Neuronal stem cell (in vitro differentiated cells): Measurements from ENCODE around the gene TRPC4AP.
"Not testable (repeated sequence)": the region's sequence is repeated elsewhere in the genome, so short reads cannot be mapped to it uniquely, and the experiment has no call there.

Source experiments
- DNase-seq: peaks from one replicate; pipeline ENCODE4 v3.0.0-alpha.2; 2013; ENCODE audit warnings: low spot score
- H2AFZ ChIP-seq: one replicate; pipeline ENCODE4 v1.6.1; 2013; ENCODE audit warnings: mild to moderate bottlenecking, low read length, inconsistent platforms
- H2AK5ac ChIP-seq: 2 replicates; pipeline ENCODE4 v1.6.1; 2013; ENCODE audit warnings: low read depth, mild to moderate bottlenecking, inconsistent platforms, low read length, moderate library complexity, mixed read lengths
- H2BK120ac ChIP-seq: 2 replicates; pipeline ENCODE4 v1.6.1; 2013; ENCODE audit warnings: low read depth, mild to moderate bottlenecking, inconsistent platforms, low read length, moderate library complexity, mixed read lengths
- H2BK12ac ChIP-seq: one replicate; pipeline ENCODE4 v1.6.1; 2013; ENCODE audit warnings: low read length, inconsistent platforms
- H2BK15ac ChIP-seq: 2 replicates; pipeline ENCODE4 v1.6.1; 2013; ENCODE audit warnings: mild to moderate bottlenecking, low read length, inconsistent platforms, mixed read lengths
- H2BK5ac ChIP-seq: one replicate; pipeline ENCODE4 v1.6.1; 2013; ENCODE audit warnings: inconsistent platforms, mild to moderate bottlenecking, low read length, moderate library complexity
- H3K14ac ChIP-seq: one replicate; pipeline ENCODE4 v1.6.1; 2013; ENCODE audit warnings: low read length, inconsistent platforms
- H3K18ac ChIP-seq: 2 replicates; pipeline ENCODE4 v1.6.1; 2013; ENCODE audit warnings: low read length, inconsistent platforms
- H3K23ac ChIP-seq: 2 replicates; pipeline ENCODE4 v1.6.1; 2013; ENCODE audit warnings: low read depth, mild to moderate bottlenecking, mixed read lengths, low read length, inconsistent platforms; ENCODE audit not compliant: poor library complexity
- H3K27ac ChIP-seq: replicated peaks from 3 replicates; pipeline ENCODE4 v1.5.1; 2013; ENCODE audit warnings: low read length, inconsistent platforms
- H3K27me3 ChIP-seq, 3 experiments: 2 replicates each; pipeline ENCODE4 v1.6.1; 2013; ENCODE audit warnings: low read length in 3 of 3, mild to moderate bottlenecking in 2 of 3, inconsistent platforms in 1 of 3, low read depth in 1 of 3, mixed read lengths in 1 of 3, moderate library complexity in 1 of 3; ENCODE audit not compliant: control insufficient read depth in 3 of 3, insufficient read depth in 3 of 3
- H3K36me3 ChIP-seq, 2 donors: replicated peaks in 1 of 2; 2 replicates each; pipeline ENCODE4 v1.6.1; 2013; ENCODE audit warnings: low read length in 2 of 2; ENCODE audit not compliant: control insufficient read depth in 2 of 2, insufficient read depth in 2 of 2
- H3K4ac ChIP-seq: 2 replicates; pipeline ENCODE4 v1.6.1; 2013; ENCODE audit warnings: inconsistent platforms, mild to moderate bottlenecking, low read length, moderate library complexity
- H3K4me1 ChIP-seq, 2 donors: 1 replicate in 1 of 2; 2 replicates in 1 of 2; pipeline ENCODE4 v1.6.1; 2013; ENCODE audit warnings: low read length in 2 of 2, low read depth in 1 of 2; ENCODE audit not compliant: control insufficient read depth in 2 of 2, insufficient read depth in 1 of 2
- H3K4me2 ChIP-seq: one replicate; pipeline ENCODE4 v1.6.1; 2013; ENCODE audit warnings: mild to moderate bottlenecking, low read length, inconsistent platforms; ENCODE audit not compliant: insufficient read depth, poor library complexity, severe bottlenecking
- H3K4me3 ChIP-seq, 2 donors: 2 replicates each; pipeline ENCODE4 v1.5.1; 2013; ENCODE audit warnings: low read length in 2 of 2, mild to moderate bottlenecking in 2 of 2, inconsistent platforms in 1 of 2, moderate library complexity in 1 of 2
- H3K79me1 ChIP-seq: one replicate; pipeline ENCODE4 v1.6.1; 2013; ENCODE audit warnings: low read depth, mild to moderate bottlenecking, inconsistent platforms, low read length, moderate library complexity
- H3K9ac ChIP-seq: one replicate; pipeline ENCODE4 v1.6.1; 2013; ENCODE audit warnings: mild to moderate bottlenecking, low read depth, low read length, inconsistent platforms; ENCODE audit not compliant: poor library complexity
- H3K9me3 ChIP-seq, 2 donors: replicated peaks in 1 of 2; 2 replicates each; pipeline versions ENCODE3 to v1.6.1; 2013; ENCODE audit warnings: low read length in 2 of 2, mild to moderate bottlenecking in 2 of 2, inconsistent platforms in 1 of 2, low read depth in 1 of 2, mixed read lengths in 1 of 2, moderate library complexity in 1 of 2; ENCODE audit not compliant: control insufficient read depth in 2 of 2, insufficient read depth in 1 of 2
- H4K8ac ChIP-seq: one replicate; pipeline ENCODE4 v1.6.1; 2013; ENCODE audit warnings: low read depth, mild to moderate bottlenecking, inconsistent platforms, low read length, moderate library complexity
- H4K91ac ChIP-seq: one replicate; pipeline ENCODE4 v1.6.1; 2013; ENCODE audit warnings: low read length, low read depth, mild to moderate bottlenecking, inconsistent platforms; ENCODE audit not compliant: poor library complexity
- WGBS, 2 donors: extraction: QIAGEN DNeasy Blood & Tissue Kit; methylation state at CpG; one replicate each; pipeline ENCODE4 v1.1.7; 2013; ENCODE audit warnings: missing lambda C conversion rate in 2 of 2, mixed read lengths in 1 of 2; ENCODE audit not compliant: insufficient read length in 2 of 2, insufficient replicate concordance in 1 of 2; ENCODE audit errors: extremely low coverage in 2 of 2; 5-methylcytosine and 5-hydroxymethylcytosine counted together

The TRPC4AP gene

GRCh38 chr20:35052616-35053015 lies 40.0 kb downstream of the TRPC4AP start:
- not testable (repeated sequence) for H4K8ac ChIP-seq, H3K23ac ChIP-seq, H2BK15ac ChIP-seq, H2BK120ac ChIP-seq, H3K14ac ChIP-seq, H3K18ac ChIP-seq, H3K9me3 ChIP-seq, H4K91ac ChIP-seq, H2AK5ac ChIP-seq, H3K27me3 ChIP-seq, DNase-seq, H3K79me1 ChIP-seq, H2BK5ac ChIP-seq, H3K4me2 ChIP-seq, H3K9ac ChIP-seq, H3K4ac ChIP-seq, H2AFZ ChIP-seq, H3K4me3 ChIP-seq, H2BK12ac ChIP-seq, H3K27ac ChIP-seq
- WGBS, 2 donors, result no CpG with 5 or more reads among the region's 5 CpGs
- peaks cover 4 to 13% of the 10 kb centered on the region in 2 donors for H3K4me1 ChIP-seq
- peaks cover 11 to 88% of the 10 kb centered on the region in 2 donors for H3K36me3 ChIP-seq

GRCh38 chr20:35049776-35050352 lies 42.7 kb downstream of the TRPC4AP start:
- peak overlapping the region; percentile 47 for H3K27ac ChIP-seq
- DNase-seq, result peak; percentile 1

GRCh38 chr20:35048739-35049138 lies 43.9 kb downstream of the TRPC4AP start:
- Histone ChIP-seq H3K27ac (peak overlapping the region; percentile 20), H2AK5ac (no peak overlapping the region), H2BK120ac (no peak overlapping the region), H4K91ac (no peak overlapping the region), H3K36me3 (peaks cover 18 to 87% of the 10 kb centered on the region in 2 donors), H3K9me3 (no peaks in the 10 kb centered on the region), H3K79me1 (no peaks in the 10 kb centered on the region), H2BK15ac (no peak overlapping the region), H3K4ac (no peak overlapping the region), H3K23ac (no peak overlapping the region), H2AFZ (no peak overlapping the region), H2BK12ac (no peak overlapping the region), H3K9ac (no peak overlapping the region), H3K27me3 (no peaks in the 10 kb centered on the region), H3K4me3 (no peak overlapping the region), H2BK5ac (no peak overlapping the region), H3K4me1 (peaks cover 4 to 13% of the 10 kb centered on the region in 2 donors), H3K4me2 (no peak overlapping the region), H3K18ac (no peak overlapping the region), H4K8ac (no peak overlapping the region), H3K14ac (no peak overlapping the region)
- DNase-seq, result peak; percentile 9
- WGBS, 2 donors, result no CpG with 5 or more reads among the region's 1 CpG

More at GRCh38 chr20:35049776-35050352, 42.7 kb downstream of the TRPC4AP start:
- H2AK5ac ChIP-seq, result no peak overlapping the region
- no peak overlapping the region for H2BK15ac ChIP-seq
- no peak overlapping the region for H3K23ac ChIP-seq
- peaks cover 4 to 13% of the 10 kb centered on the region in 2 donors for H3K4me1 ChIP-seq
- H3K14ac ChIP-seq, result no peak overlapping the region
- peaks cover 14 to 87% of the 10 kb centered on the region in 2 donors for H3K36me3 ChIP-seq
- no peak overlapping the region for H4K91ac ChIP-seq
- no peak overlapping the region for H3K18ac ChIP-seq
- WGBS, 2 donors, result no CpG with 5 or more reads among the region's 5 CpGs
- no peaks in the 10 kb centered on the region for H3K79me1 ChIP-seq
- H3K4ac ChIP-seq, result no peak overlapping the region
- H3K9me3 ChIP-seq, result no peaks in the 10 kb centered on the region
- H4K8ac ChIP-seq, result no peak overlapping the region
- no peak overlapping the region for H2BK12ac ChIP-seq
- no peak overlapping the region for H3K9ac ChIP-seq
- no peak overlapping the region for H3K4me3 ChIP-seq
- H3K27me3 ChIP-seq, result no peaks in the 10 kb centered on the region
- no peak overlapping the region for H2AFZ ChIP-seq
- H2BK120ac ChIP-seq, result no peak overlapping the region
- no peak overlapping the region for H2BK5ac ChIP-seq
- no peak overlapping the region for H3K4me2 ChIP-seq

GRCh38 chr20:35042268-35042667 lies 50.3 kb downstream of the TRPC4AP start:
- Histone ChIP-seq H3K4ac (no peak overlapping the region), H3K4me1 (no peaks in the 10 kb centered on the region), H4K8ac (no peak overlapping the region), H3K9me3 (peaks cover 0 to 2% of the 10 kb centered on the region in 2 donors), H3K14ac (no peak overlapping the region), H3K4me3 (no peak overlapping the region), H3K18ac (no peak overlapping the region), H2BK12ac (no peak overlapping the region), H2AFZ (no peak overlapping the region), H3K4me2 (no peak overlapping the region), H3K9ac (no peak overlapping the region), H3K23ac (no peak overlapping the region), H2BK5ac (no peak overlapping the region), H2AK5ac (no peak overlapping the region), H3K27me3 (no peaks in the 10 kb centered on the region), H2BK120ac (no peak overlapping the region), H4K91ac (no peak overlapping the region), H3K36me3 (peaks cover 19 to 94% of the 10 kb centered on the region in 2 donors), H3K27ac (no peak overlapping the region), H3K79me1 (no peaks in the 10 kb centered on the region), H2BK15ac (no peak overlapping the region)
- DNase-seq, result no peak
